Amniotic epithelial cell (primary cell): ENCODE results near the gene WDR43.

ENCODE experiments used
- DNase-seq: peaks from one replicate; pipeline ENCODE4 v3.0.0-alpha.2; 2010; ENCODE audit warnings: low read depth

Gene WDR43

DNA sequence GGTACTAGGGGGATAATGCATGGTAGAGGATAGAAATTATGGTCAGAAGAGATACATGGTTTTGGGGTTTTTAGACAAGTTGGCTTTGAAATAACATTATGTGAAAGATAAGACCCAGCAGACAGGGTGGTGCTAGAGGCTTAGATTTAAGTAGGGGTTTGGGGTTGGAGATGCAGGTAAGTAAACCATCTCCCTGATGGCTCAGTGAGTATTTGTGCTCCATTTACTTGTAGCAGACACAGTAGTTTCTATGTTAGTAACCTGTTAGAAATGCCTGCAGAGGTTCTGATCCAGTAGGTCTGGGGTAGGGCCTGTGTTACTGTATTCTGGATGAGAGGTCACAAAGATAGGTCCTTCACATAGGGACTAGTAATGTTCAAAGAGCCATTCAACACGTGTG is 13.7 kb downstream of the WDR43 start:
- no peak for DNase-seq

DNA sequence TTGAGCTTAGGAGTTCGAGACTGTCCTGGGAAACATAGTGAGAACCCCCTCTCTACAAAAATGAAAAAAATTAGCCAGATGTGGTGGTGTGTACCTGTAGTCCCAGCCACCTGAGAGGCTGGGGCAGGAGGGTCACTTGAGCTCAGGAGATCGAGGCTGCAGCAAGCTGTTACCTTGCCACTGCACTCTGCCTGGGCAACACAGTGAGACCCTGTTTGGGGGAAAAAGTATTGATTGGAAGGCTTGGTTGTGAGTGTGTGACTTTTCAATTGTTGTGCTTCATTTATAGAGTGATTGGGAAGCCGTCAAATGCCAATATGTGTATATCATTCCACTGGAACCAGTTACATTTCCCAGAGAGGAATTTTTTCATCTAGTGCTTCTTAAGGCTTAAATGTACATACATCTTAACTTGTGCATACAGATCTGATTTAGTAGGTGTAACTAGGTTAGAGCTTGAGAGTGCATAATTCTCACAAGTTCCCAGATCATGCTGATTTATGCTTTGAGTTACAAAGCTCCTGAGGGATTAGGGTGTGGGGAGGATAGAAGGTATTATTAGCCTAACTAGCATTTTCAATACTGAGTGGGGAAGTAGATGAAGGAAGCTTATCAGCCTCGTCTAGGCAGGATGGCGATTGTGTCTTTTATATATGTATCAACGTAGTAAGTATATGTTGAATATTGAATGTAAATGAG is 15.3 kb downstream of the WDR43 start:
- no peak for DNase-seq

DNA sequence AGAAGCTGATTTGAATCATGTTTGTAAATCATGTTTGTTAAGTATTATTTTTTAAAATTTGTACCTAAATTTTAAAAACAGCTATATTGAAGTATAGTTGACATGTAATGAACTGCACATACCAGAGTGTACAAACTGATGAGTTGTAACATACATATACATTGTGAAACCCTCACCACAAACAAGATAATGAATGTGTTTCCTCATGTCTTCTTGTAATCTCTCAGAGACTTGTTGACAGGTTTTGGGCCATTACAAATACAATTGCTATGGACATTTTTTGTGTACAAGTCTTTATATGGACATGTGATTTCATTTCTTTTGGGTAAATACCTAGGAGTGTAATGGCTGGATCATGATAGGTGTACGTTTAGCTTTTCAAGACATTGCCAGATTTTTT is 21.5 kb downstream of the WDR43 start:
- peak; percentile 94 for DNase-seq

DNA sequence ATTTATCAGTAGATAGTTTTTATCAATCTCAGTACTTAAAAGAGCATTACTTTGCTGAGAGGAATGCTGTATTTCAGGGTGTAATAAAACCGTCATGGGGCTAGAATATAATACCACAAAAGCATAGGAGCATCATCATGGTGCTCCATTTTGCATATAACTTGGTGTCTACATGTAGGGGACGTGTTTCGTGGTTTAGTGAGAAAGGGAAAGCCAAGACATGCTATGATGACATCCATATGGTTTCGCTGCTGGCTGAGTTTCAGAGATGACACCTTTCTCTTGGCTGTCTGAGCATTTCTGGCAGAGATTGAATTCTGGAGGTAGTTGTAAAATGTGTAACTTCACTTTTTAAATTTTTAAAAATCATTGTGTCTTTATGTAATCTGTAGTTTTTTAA is 32.4 kb downstream of the WDR43 start:
- DNase-seq = no peak

DNA sequence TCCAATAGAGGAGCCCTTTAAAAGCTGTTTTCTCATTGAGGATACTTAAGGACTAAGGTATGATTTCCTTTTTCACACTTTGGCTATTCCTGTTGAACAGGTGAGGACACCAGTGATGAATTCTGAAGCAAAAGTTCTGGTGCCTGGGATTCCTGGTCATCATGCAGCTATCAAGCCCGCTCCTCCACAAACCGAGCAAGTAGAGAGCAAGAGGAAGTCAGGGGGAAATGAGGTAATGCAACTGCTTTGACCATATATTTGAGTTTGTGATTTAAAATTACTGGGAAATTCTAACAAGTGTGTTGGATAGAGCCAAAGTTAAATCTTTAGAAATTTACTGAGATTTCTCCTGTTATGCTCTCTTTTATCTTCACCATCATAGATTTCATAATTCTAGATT is 33.0 kb downstream of the WDR43 start:
- DNase-seq = no peak

DNA sequence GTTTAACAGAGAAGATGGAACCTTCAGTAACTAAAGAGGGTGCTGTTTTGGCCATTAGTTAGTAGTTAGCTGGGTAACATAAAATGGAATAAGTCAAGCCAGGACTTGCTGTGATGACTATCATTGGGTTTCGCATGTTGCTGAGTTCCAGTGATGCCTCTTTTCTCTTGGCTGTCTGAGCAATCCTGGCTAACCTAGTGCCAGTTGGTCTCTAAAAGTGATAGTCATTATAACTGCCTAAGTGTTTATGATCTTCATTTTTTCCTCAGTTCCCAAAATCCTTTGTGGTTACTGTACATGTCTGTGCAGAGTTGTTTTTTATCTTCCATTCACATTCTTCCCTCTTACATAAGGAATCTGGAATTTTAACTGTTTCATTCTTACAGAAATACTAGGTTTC is 33.4 kb downstream of the WDR43 start:
- peak; percentile 73 for DNase-seq

DNA sequence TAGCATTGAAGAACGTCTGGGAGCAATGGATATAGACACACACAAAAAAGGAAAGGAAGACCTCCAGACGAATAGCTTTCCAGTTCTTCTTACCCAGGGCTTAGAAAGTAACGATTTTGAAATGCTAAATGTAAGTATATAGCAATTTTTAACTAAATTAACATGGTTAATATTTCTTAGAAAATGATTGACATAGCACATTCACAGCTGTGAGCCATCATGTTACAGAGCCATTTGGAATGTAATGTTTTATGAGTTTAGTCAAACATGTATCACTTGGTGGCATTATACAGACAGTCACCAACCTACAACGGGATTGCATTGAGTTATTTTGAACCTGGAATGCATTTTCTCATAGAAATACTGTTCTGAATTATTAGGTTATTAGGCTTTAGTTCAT is 35.1 kb downstream of the WDR43 start:
- DNase-seq = no peak

DNA sequence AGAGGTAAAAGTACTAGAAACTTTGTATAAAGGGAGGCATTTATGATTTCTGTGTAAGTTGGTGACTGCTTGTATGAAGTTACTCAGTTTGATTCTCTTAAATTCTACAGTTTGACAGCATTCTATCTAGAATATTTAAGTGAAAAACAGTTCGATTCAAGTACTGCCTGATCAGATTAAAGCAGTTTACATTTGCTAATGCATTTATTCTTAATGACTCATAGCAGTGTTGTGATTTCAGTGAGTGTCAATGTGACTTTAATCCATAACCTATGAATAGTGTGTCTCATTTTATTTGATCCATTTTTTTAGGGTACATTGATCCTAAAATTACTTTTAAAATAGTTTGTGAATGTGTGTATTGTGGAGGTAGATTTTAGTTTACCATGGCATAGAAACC is 35.7 kb downstream of the WDR43 start:
- no peak for DNase-seq

DNA sequence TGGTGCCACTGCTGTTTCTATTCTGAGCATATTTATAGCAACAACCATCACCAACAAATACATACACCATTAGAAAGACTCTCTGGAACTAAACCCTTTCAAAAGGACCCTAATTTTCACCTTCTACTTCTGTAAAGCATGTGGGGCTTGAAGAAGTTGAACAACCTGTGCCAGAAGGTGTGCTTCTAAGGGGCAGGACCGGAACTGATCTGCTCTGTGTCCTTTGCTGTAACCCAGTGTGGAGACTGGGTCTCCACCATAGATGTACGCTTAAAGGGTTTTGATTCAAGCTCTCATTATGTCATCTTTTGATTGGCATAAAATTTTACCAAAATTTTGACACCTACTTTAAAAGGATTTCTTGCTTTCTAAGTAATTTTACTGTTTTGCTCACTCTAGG is 40.3 kb downstream of the WDR43 start:
- no peak for DNase-seq

DNA sequence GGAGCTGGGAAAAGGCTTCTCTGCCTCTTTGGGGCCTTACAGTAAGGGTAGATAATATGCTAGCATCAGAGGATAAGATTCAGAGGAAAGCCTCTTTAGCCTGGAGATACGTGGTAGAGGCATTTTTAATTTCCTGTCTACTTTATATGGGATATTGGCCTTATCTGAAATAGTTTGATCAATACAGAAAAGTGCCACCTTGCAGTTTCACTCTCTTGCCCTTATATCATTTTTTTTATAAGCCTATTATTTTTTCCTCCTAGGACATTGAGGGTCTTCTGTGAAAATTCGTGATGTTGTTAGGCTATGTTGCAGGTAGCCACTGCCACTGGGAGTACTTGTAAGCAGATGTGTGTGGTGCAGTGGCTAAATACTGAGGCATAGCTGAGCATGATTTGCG is 46.5 kb downstream of the WDR43 start:
- no peak for DNase-seq

DNA sequence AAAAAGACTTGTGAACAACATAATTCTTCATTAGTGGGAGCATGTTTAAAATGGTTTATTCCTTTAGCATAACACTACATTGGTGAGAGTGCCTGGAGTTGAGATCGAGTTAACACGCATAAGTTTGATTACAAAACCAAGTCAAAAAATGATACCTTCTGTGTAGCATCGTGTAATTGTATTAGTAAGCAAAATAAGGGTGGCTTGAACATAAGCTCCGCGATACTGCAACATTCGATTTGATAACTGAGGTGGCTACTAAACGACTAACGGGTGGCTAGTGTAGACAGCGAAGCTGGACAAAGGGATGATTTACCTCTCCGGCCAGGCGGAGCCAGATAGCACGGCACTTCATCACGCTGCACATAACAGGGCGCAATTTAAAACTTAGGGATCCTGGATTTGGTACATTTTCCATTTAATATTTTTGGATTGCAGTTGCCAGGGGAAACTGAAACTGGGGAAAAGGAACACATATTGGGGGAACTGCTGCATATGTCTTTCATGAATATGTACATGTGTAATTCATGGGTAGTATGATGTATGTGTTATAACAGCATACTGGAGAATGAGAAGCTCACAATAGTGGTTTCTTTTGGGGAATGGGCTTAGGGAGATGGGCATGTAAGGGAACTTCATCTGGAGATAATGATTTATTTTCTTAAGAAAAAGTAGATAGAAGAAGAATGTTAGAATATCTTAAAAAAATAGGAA is 50.2 kb downstream of the WDR43 start:
- DNase-seq = no peak

DNA sequence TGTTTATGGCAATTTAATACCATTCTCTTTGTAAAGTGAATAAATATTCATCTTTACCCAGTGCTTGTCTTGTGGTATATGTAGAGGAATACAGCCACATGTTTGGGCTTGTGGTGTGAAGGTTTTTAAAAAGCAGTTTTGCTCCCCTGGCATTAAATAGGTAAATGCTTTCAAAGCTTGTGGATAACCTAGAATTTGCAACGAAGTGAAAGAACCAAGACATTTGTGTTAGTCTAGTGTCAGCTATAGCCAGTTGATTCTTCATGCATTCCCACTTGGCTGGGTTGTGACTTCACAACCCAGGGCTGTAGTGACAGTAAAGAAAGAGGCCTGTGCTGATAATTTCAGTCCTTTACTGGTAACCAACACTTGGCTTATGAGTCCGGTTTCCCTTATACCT is 53.7 kb downstream of the WDR43 start:
- DNase-seq = no peak

DNA sequence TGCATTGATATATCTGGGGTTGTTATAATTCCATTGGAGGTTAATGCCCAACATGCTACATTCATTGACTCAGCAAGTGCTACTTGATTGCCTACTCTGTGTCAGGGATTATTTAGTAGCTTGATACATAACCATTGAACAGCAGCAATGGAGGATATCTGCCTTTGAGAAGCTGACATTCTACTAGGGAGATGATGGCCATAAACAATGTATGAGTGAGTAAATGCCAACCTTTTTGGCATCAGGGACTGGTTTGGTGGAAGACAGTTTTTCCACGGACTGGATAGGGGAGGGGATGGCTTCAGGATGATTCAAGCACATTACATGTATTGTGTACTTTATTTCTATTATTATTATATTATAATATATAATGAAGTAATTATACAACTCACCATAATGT is 54.7 kb downstream of the WDR43 start:
- no peak for DNase-seq

DNA sequence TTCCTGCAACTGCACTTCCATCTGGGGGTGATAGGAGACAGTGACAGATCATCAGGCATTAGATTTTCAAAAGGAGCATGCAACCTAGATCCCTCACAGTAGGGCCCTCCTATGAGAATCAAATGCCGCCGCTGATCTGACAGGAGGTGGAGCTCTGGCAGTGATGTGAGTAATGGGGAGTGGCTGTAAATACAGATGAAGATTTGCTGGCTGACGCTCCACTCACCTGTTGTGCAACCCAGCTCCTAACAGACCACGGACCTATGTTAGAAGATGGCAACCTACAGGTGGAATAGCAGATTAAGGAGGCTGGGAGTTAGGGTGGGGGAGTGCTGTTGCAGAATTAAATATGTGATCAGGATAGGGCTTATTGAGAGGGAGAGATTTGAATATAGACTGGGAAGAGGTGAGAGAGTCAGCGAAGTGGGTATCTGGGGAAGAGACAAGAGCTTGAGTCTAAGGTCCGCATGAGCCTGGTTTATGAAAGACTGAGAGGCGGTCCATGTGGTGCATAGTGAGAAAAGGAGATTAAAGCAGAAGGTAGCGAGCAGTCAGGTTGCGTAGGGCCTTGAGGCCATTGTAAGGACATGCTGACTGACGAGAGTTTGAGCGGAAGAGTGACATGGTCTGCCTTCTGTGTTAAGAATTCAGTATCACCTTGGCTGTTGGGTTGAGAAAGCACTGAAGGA is 55.3 kb downstream of the WDR43 start:
- DNase-seq = peak; percentile 12

DNA sequence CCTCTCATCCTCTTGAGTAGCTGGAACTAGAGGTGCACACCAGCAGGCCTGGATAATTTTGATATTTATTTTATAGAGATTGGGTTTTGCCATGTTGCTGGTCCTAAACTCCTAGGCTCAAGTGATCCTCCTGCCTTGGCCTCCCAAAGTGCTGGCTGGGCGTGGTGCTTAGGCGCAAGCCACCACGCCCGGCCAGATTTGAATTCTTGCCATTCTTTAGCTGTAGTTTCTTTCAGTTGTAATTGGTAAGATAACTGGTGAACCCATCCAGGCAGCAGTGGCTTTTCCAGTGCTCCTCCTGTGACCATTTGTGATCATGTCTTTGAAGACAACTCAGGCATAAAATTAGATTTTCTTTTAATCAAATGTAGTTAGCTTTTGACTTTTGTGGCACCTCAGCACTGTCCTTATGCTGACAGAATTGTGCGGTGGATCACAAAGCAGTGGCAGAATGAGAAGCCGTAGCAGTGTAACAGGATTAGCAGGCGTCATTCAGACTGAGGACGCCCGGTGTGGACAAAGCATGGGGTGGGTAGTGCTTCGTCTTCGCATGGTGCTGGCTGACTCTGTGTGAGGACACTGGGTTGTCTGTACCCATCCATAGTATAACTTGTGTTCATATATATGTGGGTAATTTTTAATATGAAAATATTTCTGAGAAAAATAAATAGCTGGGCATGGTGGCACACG is 56.6 kb downstream of the WDR43 start:
- no peak for DNase-seq

DNA sequence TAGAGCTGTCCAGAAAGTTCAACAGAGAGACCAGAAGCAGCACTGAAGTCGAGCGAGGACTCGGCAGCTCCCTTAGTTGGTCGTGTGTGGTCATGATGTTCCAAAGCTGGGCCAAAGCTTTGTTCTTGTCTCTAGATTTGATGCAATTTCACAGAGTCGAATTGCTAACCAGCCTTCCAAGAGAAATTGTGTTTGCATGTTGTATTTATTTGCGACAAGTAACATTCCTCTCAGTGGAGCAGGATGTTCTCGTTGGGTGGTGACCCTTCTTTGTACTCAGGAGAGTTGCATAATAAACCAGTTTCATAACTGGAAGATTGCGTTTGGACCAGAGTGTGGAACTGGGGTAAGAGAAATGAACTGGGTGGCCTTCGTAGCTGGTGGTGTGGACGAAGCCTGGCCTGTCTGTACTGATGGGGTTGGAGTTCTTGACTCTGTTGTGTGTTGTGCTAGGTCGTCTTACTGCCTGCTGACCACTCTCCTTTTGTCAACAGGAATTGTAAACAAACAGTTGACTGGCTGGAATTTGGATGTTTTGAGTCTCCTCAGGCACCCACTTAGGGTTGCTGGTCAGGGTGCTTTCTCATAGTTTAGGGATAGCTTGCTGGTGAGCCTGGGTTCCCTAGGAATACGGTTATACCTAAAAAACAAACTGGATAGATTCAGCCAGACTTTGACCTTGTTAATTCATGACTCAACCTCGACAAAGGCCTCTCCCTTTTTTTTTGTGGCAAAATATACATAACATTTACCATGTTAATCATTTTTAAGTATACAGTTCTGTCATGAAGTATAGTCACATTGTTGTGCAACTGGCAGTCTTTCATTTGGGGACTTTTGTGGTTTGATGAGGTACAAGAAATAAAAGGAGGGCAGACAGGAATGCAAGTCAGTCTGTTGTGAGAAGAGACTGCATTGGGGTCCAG is 57.7 kb downstream of the WDR43 start:
- peak; percentile 97 for DNase-seq

DNA sequence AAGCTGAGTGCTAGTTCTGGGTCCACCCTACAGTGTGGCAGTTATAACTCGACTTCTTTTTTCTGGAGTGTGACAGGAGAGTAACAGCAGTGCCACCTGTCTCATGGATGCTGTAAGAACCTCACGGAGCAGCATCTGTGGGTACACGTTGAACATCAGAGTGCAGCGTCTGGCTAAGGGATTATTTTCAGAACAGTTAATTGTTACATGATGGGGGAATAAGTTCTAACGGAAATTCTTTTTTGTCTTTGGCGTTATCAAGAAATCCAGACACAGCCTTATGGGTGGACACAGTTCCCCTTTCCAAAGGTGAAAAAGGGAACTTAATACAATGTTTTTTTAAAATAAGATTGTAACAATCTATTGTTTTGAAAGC is 58.4 kb downstream of the WDR43 start:
- no peak for DNase-seq

DNA sequence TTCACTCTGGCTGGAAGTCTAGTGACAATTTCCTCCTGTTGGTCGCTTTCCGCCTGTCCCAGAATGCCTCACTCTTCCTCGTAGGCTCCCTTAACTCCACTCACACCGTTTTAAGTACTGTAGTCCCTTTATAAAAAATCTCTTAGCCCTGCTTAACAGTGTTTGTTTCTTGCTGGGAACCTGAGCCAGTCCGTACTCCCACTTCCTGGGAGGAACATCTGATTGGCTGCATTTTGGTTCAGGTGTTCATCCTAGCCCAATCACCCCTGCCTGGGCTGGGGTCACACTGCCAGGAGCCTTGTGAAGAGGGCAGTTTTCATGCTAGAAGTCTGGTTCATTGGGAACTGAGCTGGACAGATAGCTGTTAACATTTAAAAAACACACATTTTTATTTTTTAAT is 61.0 kb downstream of the WDR43 start:
- no peak for DNase-seq

DNA sequence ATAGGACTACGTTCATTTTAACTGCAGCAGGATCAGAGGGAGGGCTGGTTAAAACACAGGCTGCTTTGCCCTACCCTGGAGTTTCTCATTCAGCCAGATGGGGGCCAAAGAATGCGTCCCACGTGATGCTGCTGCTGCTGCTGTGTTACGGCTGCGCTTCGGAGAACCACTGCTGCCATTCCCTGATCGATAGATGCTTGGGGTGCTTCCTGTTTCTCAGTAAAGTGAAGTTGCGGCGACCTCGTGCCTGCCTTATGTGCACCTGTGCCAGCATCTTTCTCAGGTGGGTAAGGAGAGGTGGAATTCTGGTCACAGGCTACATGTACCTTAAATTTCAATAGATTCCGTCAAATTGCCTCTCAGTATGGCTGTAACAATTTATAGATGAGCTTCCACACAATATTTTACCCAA is 62.0 kb downstream of the WDR43 start:
- peak; percentile 43 for DNase-seq

DNA sequence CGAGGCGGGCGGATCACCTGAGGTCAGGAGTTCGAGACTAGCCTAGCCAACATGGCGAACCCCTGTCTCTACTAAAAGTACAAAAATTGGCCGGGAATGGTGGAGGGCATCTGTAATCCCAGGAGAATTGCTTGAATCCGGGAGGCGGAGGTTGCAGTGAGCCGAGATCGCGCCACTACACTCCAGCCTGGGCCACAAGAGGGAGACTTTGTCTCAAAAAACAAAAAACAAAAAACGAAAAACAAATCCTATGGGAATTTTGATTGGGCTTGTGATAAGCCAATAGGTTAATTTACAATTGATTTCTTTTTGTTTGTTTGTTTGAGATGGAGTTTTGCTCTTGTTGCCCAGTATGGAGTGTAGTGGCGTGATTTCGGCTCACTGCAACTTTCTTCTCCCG is 62.4 kb downstream of the WDR43 start:
- DNase-seq = peak; percentile 13

DNA sequence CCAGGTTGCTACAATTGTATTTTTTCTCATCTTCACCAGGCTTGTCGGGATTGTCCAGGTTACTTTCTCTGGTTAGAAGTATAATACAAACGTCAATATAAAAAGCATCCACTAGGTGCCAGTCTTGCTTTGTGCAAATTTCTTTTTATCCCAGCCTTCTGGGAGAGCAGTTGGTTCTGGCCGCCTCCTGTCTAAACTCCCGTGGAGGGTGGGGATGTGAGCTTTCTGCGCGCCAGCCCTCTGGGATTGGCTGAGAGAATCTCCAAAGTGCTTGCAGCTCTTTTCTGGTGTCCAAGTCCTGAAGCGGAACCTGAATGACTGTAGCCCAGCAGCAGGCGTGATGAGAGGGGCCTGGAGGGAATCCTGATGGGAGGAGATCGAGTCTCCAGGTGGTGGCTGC is 64.2 kb downstream of the WDR43 start:
- peak; percentile 73 for DNase-seq

DNA sequence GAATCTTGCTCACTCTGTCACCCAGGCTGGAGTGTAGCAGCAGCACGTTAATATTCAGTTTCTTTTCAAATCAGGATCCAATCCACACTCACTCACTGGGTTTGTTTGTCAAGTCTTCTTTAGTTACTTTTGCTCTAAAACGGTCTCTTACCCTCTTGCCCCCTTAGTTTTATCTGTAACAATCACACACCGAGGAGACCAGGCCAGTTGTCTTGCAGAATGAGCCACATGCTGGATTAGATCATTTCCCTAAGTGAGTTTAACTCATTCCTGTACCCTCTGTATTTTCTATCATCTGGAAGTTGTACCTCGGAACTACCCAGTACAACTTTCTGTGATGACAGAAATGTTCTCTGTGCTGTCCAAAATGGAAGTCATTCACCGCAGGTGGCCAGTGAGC is 65.9 kb downstream of the WDR43 start:
- DNase-seq = no peak
